ENCODE measurements around the gene ATXN10.

ATXN10 gene

DNA sequence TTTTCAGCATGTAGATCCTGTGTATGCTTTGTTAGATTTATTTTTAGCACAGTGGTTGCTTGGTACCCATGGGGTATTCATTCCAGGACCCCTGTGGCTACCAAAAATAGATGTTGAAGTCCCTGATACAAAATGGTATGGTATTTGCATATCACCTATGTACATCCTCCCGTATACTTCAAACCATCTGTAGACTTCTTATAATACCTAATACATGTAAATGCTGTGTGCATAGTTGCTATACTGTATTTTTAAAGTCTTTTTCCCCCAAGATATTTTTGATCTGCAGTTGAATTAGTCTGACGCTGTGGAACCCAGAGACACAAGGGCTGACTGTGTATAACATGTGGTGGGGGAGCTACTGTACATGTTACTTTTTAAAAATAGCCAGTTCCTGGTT, 101.1 kb downstream of the ATXN10 start:
- TF ChIP-seq MAX (IDR thresholded peaks at IDR 0.05; ENCODE audit: low read depth, low read length) (no peak), MYC (IDR thresholded peaks at IDR 0.05; ENCODE audit: low read depth, low read length) (no peak), CTCF (IDR thresholded peaks at IDR 0.05; ENCODE audit: low read depth, low read length) (no peak), POLR2A (IDR thresholded peaks at IDR 0.05; ENCODE audit: extremely low read depth, insufficient read length) (no peak)
- H3K4me3 ChIP-seq (ENCODE audit: low read depth, low read length), result no peak overlapping the region
- no peak for DNase-seq (ENCODE audit: low read depth)

- TF ChIP-seq CTCF (IDR thresholded peaks at IDR 0.05; ENCODE audit: low read depth, low read length) (no peak), MAX (IDR thresholded peaks at IDR 0.05; ENCODE audit: low read depth, low read length) (no peak), MYC (IDR thresholded peaks at IDR 0.05; ENCODE audit: low read depth, low read length) (no peak), POLR2A (IDR thresholded peaks at IDR 0.05; ENCODE audit: extremely low read depth, insufficient read length) (no peak)
- DNase-seq (ENCODE audit: low read depth), result no peak
- no peak overlapping the region for H3K4me3 ChIP-seq (ENCODE audit: low read depth, low read length)
Observed at GRCh38 chr22:45774001-45774670, 102.5 kb downstream of the ATXN10 start.

DNA sequence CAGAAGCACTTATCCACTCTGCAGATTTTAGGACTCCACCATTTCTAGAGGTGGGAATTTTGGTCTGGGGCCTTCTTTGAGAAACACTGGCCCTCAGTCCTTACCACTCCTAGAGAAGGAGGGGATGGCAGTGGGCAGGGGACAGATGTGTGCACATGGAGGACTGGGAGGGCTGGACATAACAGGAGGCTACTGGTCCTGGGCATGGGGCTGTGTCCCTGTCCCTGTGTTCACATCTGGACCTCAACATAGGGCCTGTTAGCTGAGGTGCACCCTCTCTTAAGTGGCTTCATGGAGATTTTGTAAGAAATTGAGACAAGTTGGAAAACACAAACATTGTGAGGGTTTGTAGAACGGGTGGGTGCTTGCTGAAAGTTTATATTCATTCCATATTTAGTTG, 103.4 kb downstream of the ATXN10 start:
- no peak overlapping the region for H3K4me3 ChIP-seq (ENCODE audit: low read depth, low read length)

DNA sequence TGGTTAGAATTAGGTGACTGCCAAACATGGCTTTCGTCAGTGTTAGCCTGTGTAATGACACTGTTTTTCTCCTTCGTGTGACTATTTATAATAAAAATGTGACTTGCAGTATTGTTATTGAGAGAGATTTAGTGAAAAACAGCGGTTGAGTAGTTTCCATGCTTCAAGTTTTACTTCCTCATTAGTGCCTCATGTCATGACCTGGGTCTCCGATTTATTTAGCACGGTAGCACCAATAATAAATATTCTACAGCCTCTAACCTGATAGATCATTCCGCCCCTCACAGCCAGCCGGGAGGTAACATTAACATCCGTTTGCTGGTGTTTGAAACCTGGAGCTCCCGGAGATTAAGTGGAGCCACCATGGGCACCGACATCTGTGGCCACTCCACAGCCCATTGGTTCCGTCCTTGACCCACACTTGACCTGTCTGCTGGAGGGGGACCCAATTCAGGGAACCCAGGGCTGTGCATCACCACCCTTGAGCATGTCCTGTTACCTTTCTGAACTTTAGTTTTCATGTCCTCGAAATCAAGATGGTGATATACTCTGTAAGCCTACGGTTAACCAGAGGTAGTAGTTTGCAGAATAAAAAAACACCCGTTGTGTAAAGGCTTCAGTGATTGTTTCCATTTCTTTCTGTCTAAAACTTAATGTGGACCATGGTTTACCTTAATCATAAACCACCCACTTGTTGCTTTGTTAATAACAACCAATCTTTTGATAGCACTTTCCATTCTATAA, 104.1 kb downstream of the ATXN10 start:
- H3K4me3 ChIP-seq (ENCODE audit: low read depth, low read length), result no peak overlapping the region
- DNase-seq (ENCODE audit: low read depth), result no peak
- TF ChIP-seq POLR2A (IDR thresholded peaks at IDR 0.05; ENCODE audit: extremely low read depth, insufficient read length) (no peak), CTCF (IDR thresholded peaks at IDR 0.05; ENCODE audit: low read depth, low read length) (no peak), MAX (IDR thresholded peaks at IDR 0.05; ENCODE audit: low read depth, low read length) (no peak), MYC (IDR thresholded peaks at IDR 0.05; ENCODE audit: low read depth, low read length) (no peak)

More for the DNA sequence above, 103.4 kb downstream of the ATXN10 start:
- no peak for TF ChIP-seq CTCF (IDR thresholded peaks at IDR 0.05; ENCODE audit: low read depth, low read length)
- no peak for TF ChIP-seq MAX (IDR thresholded peaks at IDR 0.05; ENCODE audit: low read depth, low read length)
- no peak for TF ChIP-seq POLR2A (IDR thresholded peaks at IDR 0.05; ENCODE audit: extremely low read depth, insufficient read length)
- TF ChIP-seq MYC (IDR thresholded peaks at IDR 0.05; ENCODE audit: low read depth, low read length), result no peak
- DNase-seq (ENCODE audit: low read depth), result no peak

- no peak for TF ChIP-seq MYC (IDR thresholded peaks at IDR 0.05; ENCODE audit: low read depth, low read length)
- no peak for TF ChIP-seq MAX (IDR thresholded peaks at IDR 0.05; ENCODE audit: low read depth, low read length)
- no peak for TF ChIP-seq POLR2A (IDR thresholded peaks at IDR 0.05; ENCODE audit: extremely low read depth, insufficient read length)
- no peak for TF ChIP-seq CTCF (IDR thresholded peaks at IDR 0.05; ENCODE audit: low read depth, low read length)
- no peak for DNase-seq (ENCODE audit: low read depth)
- H3K4me3 ChIP-seq (ENCODE audit: low read depth, low read length), result no peak overlapping the region
Observed at GRCh38 chr22:45776313-45776585, 104.6 kb downstream of the ATXN10 start.

Measured in NB4 (cell line).